Subcutaneous abdominal adipose tissue (tissue), 5 donors: Measurements from ENCODE around the gene TRRAP.
A peak's percentile ranks its signal among the peaks of the same experiment; 100 is the strongest.

ENCODE experiments used
- H3K27ac ChIP-seq: one replicate; pipeline ENCODE4 v1.7.0; 2013; ENCODE audit warnings: low read depth, mild to moderate bottlenecking, inconsistent platforms, low read length, moderate library complexity
- H3K27me3 ChIP-seq, 5 donors: one replicate each; pipeline ENCODE4 v1.7.0; 2013; ENCODE audit warnings: low read length in 5 of 5, inconsistent platforms in 1 of 5; ENCODE audit not compliant: control insufficient read depth in 5 of 5, insufficient read depth in 4 of 5
- H3K36me3 ChIP-seq, 5 donors: one replicate each; pipeline ENCODE4 v1.7.0; 2013; ENCODE audit warnings: low read length in 5 of 5; ENCODE audit not compliant: control insufficient read depth in 5 of 5, insufficient read depth in 5 of 5
- H3K4me1 ChIP-seq, 5 donors: one replicate each; pipeline ENCODE4 v1.7.0; 2013; ENCODE audit warnings: low read length in 5 of 5, mild to moderate bottlenecking in 3 of 5, moderate library complexity in 1 of 5; ENCODE audit not compliant: control insufficient read depth in 5 of 5, insufficient read depth in 5 of 5
- H3K4me3 ChIP-seq, 5 donors: one replicate each; pipeline ENCODE4 v1.7.0; 2013; ENCODE audit warnings: low read length in 5 of 5, low read depth in 1 of 5
- H3K9ac ChIP-seq, 5 donors: one replicate each; pipeline ENCODE4 v1.7.0; 2013; ENCODE audit warnings: low read length in 5 of 5, mild to moderate bottlenecking in 4 of 5, moderate library complexity in 3 of 5
- H3K9me3 ChIP-seq, 5 donors: one replicate each; pipeline ENCODE4 v1.7.0; 2013; ENCODE audit warnings: low read length in 5 of 5; ENCODE audit not compliant: control insufficient read depth in 5 of 5
- donor health status: healthy.
- donor health status: healthy.
- donor health status: healthy.
- donor health status: healthy.
- donor health status: healthy.

Gene TRRAP

GRCh38 chr7:98878365-98879197, at the start of gene TRRAP:
Gene TRRAP (plus strand): TSS chr7:98878532. CDS start chr7:98881151, 2,619 bp downstream.
- Histone ChIP-seq H3K27me3 (peaks cover 0 to 3% (median 0%) of the 10 kb centered on the region in 5 donors), H3K9ac (peak within 1 kb of the TSS; percentile 84 to 100 (median 96)), H3K9me3 (no peaks in the 10 kb centered on the region), H3K27ac (peak within 1 kb of the TSS; percentile 70), H3K4me3 (peak within 1 kb of the TSS; percentile 82 to 95 (median 90)), H3K36me3 (peaks cover 7 to 22% (median 21%) of the 10 kb centered on the region in 5 donors), H3K4me1 (peaks cover 4 to 21% (median 17%) of the 10 kb centered on the region in 5 donors)

- Histone ChIP-seq H3K9me3 (no peaks in the 10 kb centered on the region), H3K36me3 (no peaks in the 10 kb centered on the region), H3K9ac (no peak overlapping the region), H3K4me1 (peaks cover 0 to 9% (median 4%) of the 10 kb centered on the region in 5 donors), H3K4me3 (no peak overlapping the region), H3K27ac (no peak overlapping the region), H3K27me3 (peaks cover 0 to 15% (median 11%) of the 10 kb centered on the region in 5 donors)
These were observed 47.3 kb upstream of the TRRAP start for GRCh38 chr7:98830972-98831548.

- peaks cover 0 to 3% (median 0%) of the 10 kb centered on the region in 5 donors for H3K4me1 ChIP-seq
- no peak overlapping the region for H3K4me3 ChIP-seq
- no peak overlapping the region for H3K9ac ChIP-seq
- no peaks in the 10 kb centered on the region for H3K9me3 ChIP-seq
- no peak overlapping the region for H3K27ac ChIP-seq
- no peaks in the 10 kb centered on the region for H3K36me3 ChIP-seq
- H3K27me3 ChIP-seq = peaks cover 0 to 17% (median 11%) of the 10 kb centered on the region in 5 donors
These were observed 46.6 kb upstream of the TRRAP start for GRCh38 chr7:98831641-98832221.

- Histone ChIP-seq H3K9ac (no peak overlapping the region), H3K36me3 (no peaks in the 10 kb centered on the region), H3K9me3 (no peaks in the 10 kb centered on the region), H3K27ac (no peak overlapping the region), H3K27me3 (peaks cover 4 to 24% (median 18%) of the 10 kb centered on the region in 5 donors), H3K4me3 (no peak overlapping the region), H3K4me1 (no peaks in the 10 kb centered on the region)
These were observed 45.3 kb upstream of the TRRAP start for GRCh38 chr7:98833022-98833421.

GRCh38 chr7:98834949-98835348, 43.4 kb upstream of the TRRAP start:
- H3K27me3 ChIP-seq = peaks cover 4 to 30% (median 15%) of the 10 kb centered on the region in 5 donors
- no peak overlapping the region for H3K4me3 ChIP-seq
- no peak overlapping the region for H3K9ac ChIP-seq
- H3K27ac ChIP-seq = no peak overlapping the region
- no peaks in the 10 kb centered on the region for H3K36me3 ChIP-seq
- H3K9me3 ChIP-seq = no peaks in the 10 kb centered on the region
- H3K4me1 ChIP-seq = no peaks in the 10 kb centered on the region

- peaks cover 4 to 32% (median 15%) of the 10 kb centered on the region in 5 donors for H3K27me3 ChIP-seq
- no peak overlapping the region for H3K9ac ChIP-seq
- no peak overlapping the region for H3K4me3 ChIP-seq
- H3K4me1 ChIP-seq = peaks cover 0 to 4% (median 0%) of the 10 kb centered on the region in 5 donors
- H3K27ac ChIP-seq = no peak overlapping the region
- no peaks in the 10 kb centered on the region for H3K36me3 ChIP-seq
- no peaks in the 10 kb centered on the region for H3K9me3 ChIP-seq
These were observed 41.3 kb upstream of the TRRAP start for GRCh38 chr7:98836811-98837629.

GRCh38 chr7:98837630-98837972, 40.7 kb upstream of the TRRAP start:
- H3K27ac ChIP-seq = no peak overlapping the region
- no peak overlapping the region for H3K4me3 ChIP-seq
- H3K4me1 ChIP-seq = peaks cover 0 to 4% (median 0%) of the 10 kb centered on the region in 5 donors
- no peaks in the 10 kb centered on the region for H3K36me3 ChIP-seq
- H3K27me3 ChIP-seq = peaks cover 4 to 32% (median 15%) of the 10 kb centered on the region in 5 donors
- no peaks in the 10 kb centered on the region for H3K9me3 ChIP-seq
- no peak overlapping the region for H3K9ac ChIP-seq

- no peak overlapping the region for H3K27ac ChIP-seq
These were observed 38.2 kb upstream of the TRRAP start for GRCh38 chr7:98840096-98840495.

GRCh38 chr7:98840722-98841121, 37.6 kb upstream of the TRRAP start:
- H3K9ac ChIP-seq = no peak overlapping the region
- peaks cover 0 to 4% (median 0%) of the 10 kb centered on the region in 5 donors for H3K4me1 ChIP-seq
- no peaks in the 10 kb centered on the region for H3K36me3 ChIP-seq
- no peak overlapping the region for H3K4me3 ChIP-seq
- no peak overlapping the region for H3K27ac ChIP-seq
- H3K27me3 ChIP-seq = peaks cover 0 to 22% (median 9%) of the 10 kb centered on the region in 5 donors
- H3K9me3 ChIP-seq = no peaks in the 10 kb centered on the region

More at GRCh38 chr7:98840096-98840495, 38.2 kb upstream of the TRRAP start:
- Histone ChIP-seq H3K4me3 (no peak overlapping the region), H3K9me3 (no peaks in the 10 kb centered on the region), H3K9ac (no peak overlapping the region), H3K27me3 (peaks cover 0 to 27% (median 13%) of the 10 kb centered on the region in 5 donors), H3K4me1 (peaks cover 0 to 4% (median 0%) of the 10 kb centered on the region in 5 donors), H3K36me3 (no peaks in the 10 kb centered on the region)
